Testis (tissue), 3 donors: ENCODE results near the gene CLSTN1. TPM values are rescaled to one million over a fixed set of nuclear protein-coding genes. Genes with fewer than 3 reads are reported as not detected.
A peak's percentile ranks its signal among the peaks of the same experiment; 100 is the strongest.

Experiments used
- DNase-seq: peaks from one replicate; pipeline ENCODE4 v3.0.0-alpha.2; 2019
- H3K27ac ChIP-seq, 2 donors: fragments of 200-600 bp; sonication (generic); one replicate each; pipeline ENCODE4 v1.5.1; 2019
- H3K27me3 ChIP-seq: fragments of 200-600 bp; sonication (generic); one replicate; pipeline ENCODE4 v1.5.1; 2019
- H3K36me3 ChIP-seq: fragments of 200-600 bp; sonication (generic); one replicate; pipeline ENCODE4 v1.5.1; 2017; ENCODE audit warnings: low read depth; ENCODE audit errors: missing control alignments
- H3K4me1 ChIP-seq: fragments of 200-600 bp; sonication (generic); one replicate; pipeline ENCODE4 v1.5.1; 2019
- H3K4me3 ChIP-seq, 2 donors: fragments of 200-600 bp; sonication (generic); one replicate each; pipeline ENCODE4 v1.5.1; 2017 to 2019
- H3K9me3 ChIP-seq: fragments of 200-600 bp; sonication (generic); one replicate; pipeline ENCODE4 v1.5.1; 2017
- POLR2A ChIP-seq: fragments of 450-650 bp; IDR thresholded peaks from one replicate; pipeline ENCODE4 v1.6.1; 2017; ENCODE audit warnings: antibody characterized with exemption, mild to moderate bottlenecking, moderate library complexity
- WGBS, 2 donors: methylation state at CpG; one replicate each; pipeline ENCODE4 v1.1.5; 2018; 5-methylcytosine and 5-hydroxymethylcytosine counted together
- intact Hi-C: fragments of 100-400 bp; cut with DNase I; formaldehyde crosslinking; loops from one replicate; pipeline ENCODE4 v1.15.1; 2023; ENCODE audit warnings: low total_unique reads
- polyA plus RNA-seq: library from polyadenylated mRNA; stranded (reverse); fragments of 350-450 nt; fragmentation: Illumina TruSeq; extraction: RNeasy Lipid Tissue Mini Kit (QIAGEN cat#74804); gene quantifications from one replicate; pipeline ENCODE4 v1.2.3, GENCODE V29; 2014; ENCODE audit warnings: low read depth, low replicate concordance; ENCODE audit not compliant: insufficient read depth
- total RNA-seq, 2 donors: library from RNA; depleted of rRNA; stranded (reverse); fragments of >200 nt; gene quantifications; one replicate each; pipeline ENCODE4 v1.2.3, GENCODE V29; 2016
- TF ChIP-seq, protein P1 (sequence below), 3 experiments: fragments of 450-650 bp in 2 of 3; fragments of 200-600 bp in 1 of 3; sonication (generic) in 1 of 3; IDR thresholded peaks; one replicate each; pipeline ENCODE4 v1.5.1; 2016 to 2019; ENCODE audit warnings: antibody characterized with exemption in 3 of 3, mild to moderate bottlenecking in 2 of 3, moderate library complexity in 1 of 3

The CLSTN1 gene
- total and polyA plus RNA-seq, 3 donors from 2014 or later: 52.6 to 70.2 (median 60.4) TPM

GRCh38 chr1:9774712-9775679 is 48.8 kb downstream of the CLSTN1 start:
- Histone ChIP-seq H3K4me1 (no peaks in the 10 kb centered on the region), H3K27ac (no peak overlapping the region), H3K9me3 (no peaks in the 10 kb centered on the region), H3K36me3 (no peaks in the 10 kb centered on the region), H3K4me3 (no peak overlapping the region), H3K27me3 (no peaks in the 10 kb centered on the region)
- no peak for DNase-seq
- TF ChIP-seq POLR2A: no peak
- TF ChIP-seq, protein P1, sequence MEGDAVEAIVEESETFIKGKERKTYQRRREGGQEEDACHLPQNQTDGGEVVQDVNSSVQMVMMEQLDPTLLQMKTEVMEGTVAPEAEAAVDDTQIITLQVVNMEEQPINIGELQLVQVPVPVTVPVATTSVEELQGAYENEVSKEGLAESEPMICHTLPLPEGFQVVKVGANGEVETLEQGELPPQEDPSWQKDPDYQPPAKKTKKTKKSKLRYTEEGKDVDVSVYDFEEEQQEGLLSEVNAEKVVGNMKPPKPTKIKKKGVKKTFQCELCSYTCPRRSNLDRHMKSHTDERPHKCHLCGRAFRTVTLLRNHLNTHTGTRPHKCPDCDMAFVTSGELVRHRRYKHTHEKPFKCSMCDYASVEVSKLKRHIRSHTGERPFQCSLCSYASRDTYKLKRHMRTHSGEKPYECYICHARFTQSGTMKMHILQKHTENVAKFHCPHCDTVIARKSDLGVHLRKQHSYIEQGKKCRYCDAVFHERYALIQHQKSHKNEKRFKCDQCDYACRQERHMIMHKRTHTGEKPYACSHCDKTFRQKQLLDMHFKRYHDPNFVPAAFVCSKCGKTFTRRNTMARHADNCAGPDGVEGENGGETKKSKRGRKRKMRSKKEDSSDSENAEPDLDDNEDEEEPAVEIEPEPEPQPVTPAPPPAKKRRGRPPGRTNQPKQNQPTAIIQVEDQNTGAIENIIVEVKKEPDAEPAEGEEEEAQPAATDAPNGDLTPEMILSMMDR (IDR thresholded peaks at IDR 0.05): no peak
- WGBS, 2 donors: 89 to 91% methylated on average over 20 of the region's 20 CpGs
- intact Hi-C loops: no loop called here

- intact Hi-C loops: no loop called here
- H3K4me1 ChIP-seq: no peaks in the 10 kb centered on the region
- 86 to 92% methylated on average over 10 of the region's 10 CpGs for WGBS, 2 donors
Observed at GRCh38 chr1:9770298-9770697, 53.5 kb downstream of the CLSTN1 start.

GRCh38 chr1:9768983-9769382 is 54.8 kb downstream of the CLSTN1 start:
- Histone ChIP-seq H3K27ac (no peak overlapping the region), H3K27me3 (no peaks in the 10 kb centered on the region), H3K36me3 (no peaks in the 10 kb centered on the region), H3K9me3 (no peaks in the 10 kb centered on the region), H3K4me3 (no peak overlapping the region), H3K4me1 (no peaks in the 10 kb centered on the region)
- DNase-seq: no peak
- 80 to 85% methylated on average over 3 of the region's 3 CpGs for WGBS, 2 donors
- intact Hi-C loops: no loop called here
- TF ChIP-seq, protein P1 (IDR thresholded peaks at IDR 0.05): no peak
- TF ChIP-seq POLR2A: no peak

More at GRCh38 chr1:9770298-9770697, 53.5 kb downstream of the CLSTN1 start:
- H3K9me3 ChIP-seq: no peaks in the 10 kb centered on the region
- no peaks in the 10 kb centered on the region for H3K36me3 ChIP-seq
- TF ChIP-seq, protein P1 (IDR thresholded peaks at IDR 0.05): no peak
- no peak for TF ChIP-seq POLR2A
- H3K27me3 ChIP-seq: no peaks in the 10 kb centered on the region
- no peak overlapping the region for H3K27ac ChIP-seq
- DNase-seq: no peak
- no peak overlapping the region for H3K4me3 ChIP-seq

DNA sequence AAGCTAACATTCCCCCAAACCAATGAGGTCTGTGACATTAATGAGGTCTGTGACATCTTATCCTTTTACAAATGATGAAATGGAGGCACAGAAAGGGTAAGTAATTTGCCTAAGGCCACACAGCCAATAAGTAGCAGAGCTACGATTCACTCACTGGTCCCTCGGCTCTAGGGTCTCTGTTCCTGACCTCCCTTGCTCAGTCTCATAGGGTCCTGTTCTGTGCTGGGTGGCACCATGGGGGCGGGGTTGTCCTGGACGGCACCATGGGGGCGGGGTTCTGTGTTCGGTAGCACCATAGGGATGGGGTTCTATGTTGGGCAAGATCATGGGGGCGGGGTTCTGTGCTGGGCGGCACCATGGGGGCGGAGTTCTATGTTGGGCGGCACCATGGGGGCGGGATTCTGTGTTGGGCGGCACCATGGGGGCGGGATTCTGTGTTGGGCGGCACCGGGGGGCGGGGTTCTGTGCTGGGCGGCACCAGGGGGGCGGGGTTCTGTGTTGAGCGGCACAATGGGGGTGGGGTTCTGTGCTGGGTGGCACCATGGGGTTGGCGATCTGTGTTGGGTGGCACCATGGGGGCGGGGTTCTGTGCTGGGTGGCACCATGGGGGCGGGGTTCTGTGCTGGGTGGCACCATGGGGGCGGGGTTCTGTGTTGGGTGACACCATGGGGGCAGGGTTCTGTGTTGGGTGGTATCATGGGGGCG is 55.6 kb downstream of the CLSTN1 start:
- DNase-seq: peak; percentile 17
- Histone ChIP-seq H3K36me3 (no peaks in the 10 kb centered on the region), H3K4me1 (no peaks in the 10 kb centered on the region), H3K9me3 (no peaks in the 10 kb centered on the region), H3K4me3 (no peak overlapping the region), H3K27me3 (no peaks in the 10 kb centered on the region), H3K27ac (no peak overlapping the region)
- TF ChIP-seq, protein P1 (IDR thresholded peaks at IDR 0.05): no peak
- no peak for TF ChIP-seq POLR2A
- intact Hi-C loops: no loop called here
- WGBS, 2 donors: 86 to 93% methylated on average over 8 to 23 of the region's 24 CpGs
